ENCODE measurements around the gene STKLD1.
"Not testable (repeated sequence)": the region's sequence is repeated elsewhere in the genome, so short reads cannot be mapped to it uniquely, and the experiment has no call there.

The STKLD1 gene

DNA sequence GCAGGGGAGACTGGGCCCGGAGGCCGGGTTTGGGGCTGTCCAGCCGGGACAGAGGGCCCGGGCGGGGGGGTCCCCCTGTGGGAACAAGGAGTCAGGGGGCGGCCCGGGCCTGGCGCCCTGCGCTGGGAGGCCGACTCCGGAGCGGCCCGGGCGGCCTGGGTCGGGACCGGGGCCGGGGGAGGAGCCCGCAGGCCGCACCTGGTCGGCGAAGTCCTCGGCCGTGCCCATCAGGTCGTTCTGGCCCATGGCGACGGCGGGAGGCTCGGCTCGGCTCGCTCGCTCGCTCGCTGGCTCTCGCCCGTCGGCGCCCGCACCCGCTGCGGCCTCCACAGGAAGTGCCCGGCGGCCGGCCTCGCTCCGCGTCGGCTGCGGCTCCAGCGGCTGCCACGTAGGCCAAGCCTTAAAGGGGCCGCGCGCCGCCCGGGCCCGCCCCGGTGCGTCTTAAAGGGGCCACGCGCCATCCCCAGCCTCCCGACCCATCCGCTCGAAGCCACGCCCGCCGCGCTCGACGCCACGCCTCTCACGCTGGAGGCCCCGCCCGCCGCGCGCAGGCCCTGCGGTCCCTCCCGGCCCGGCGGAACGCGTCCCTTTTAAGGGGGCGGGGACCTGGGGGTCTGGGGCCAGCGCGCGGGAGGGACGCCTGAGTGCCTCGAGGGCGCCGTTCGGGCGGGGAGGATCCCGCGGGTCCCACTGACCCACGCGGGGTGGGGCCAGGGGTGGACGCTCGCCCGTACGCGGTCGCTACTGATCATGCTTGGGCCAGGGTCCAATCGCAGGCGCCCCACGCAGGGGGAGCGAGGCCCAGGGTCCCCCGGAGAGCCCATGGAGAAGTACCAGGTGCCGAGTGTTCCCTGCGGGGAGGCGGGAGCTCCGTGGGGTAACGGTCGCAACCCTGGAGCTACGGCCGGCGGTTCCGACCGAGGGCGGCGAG, at the start of gene STKLD1, which contains the start of gene SURF4:
STKLD1 (plus strand) TSS at position 643 of the 931 bp plus-strand sequence; CDS start at position 751, 108 bp downstream.
SURF4 (minus strand) TSS at position 337 of the 931 bp plus-strand sequence; CDS start at position 246, 91 bp downstream.
- peak; percentile 89 to 93 (median 91) for DNase-seq (ENCODE audit: low read depth in 3 of 3)

DNA sequence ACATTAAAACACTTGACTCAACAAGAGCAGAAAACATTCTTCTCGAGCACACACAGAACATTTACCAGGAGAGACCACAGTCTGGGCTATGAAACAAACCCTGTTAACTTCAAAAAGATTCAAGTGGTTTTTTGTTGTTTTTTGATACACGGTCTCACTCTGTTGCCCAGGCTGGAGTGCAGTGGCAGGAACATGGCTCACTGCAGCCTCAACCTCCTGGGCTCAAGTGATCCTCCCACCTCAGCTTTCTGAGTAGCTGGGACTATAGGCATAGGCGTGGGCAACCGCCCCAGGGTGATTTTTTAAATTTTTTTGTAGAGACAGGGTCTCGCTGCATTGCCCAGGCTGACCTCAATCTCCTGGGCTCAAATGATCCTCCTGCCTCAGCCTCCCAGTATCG, 49.1 kb upstream of the STKLD1 start:
- not testable (repeated sequence) for DNase-seq (ENCODE audit: low read depth in 3 of 3)

GRCh38 chr9:133327834-133328484, 48.2 kb upstream of the STKLD1 start:
- DNase-seq (ENCODE audit: low read depth in 3 of 3): no peak

- DNase-seq (ENCODE audit: low read depth in 3 of 3): not testable (repeated sequence)
These were observed 46.6 kb upstream of the STKLD1 start for GRCh38 chr9:133329306-133330156.

- DNase-seq (ENCODE audit: low read depth in 3 of 3): no peak
These were observed 44.9 kb upstream of the STKLD1 start for GRCh38 chr9:133331221-133331620.

GRCh38 chr9:133331641-133332380, 44.4 kb upstream of the STKLD1 start:
- no peak for DNase-seq (ENCODE audit: low read depth in 3 of 3)

GRCh38 chr9:133332381-133332730, 43.8 kb upstream of the STKLD1 start:
- no peak for DNase-seq (ENCODE audit: low read depth in 3 of 3)

DNA sequence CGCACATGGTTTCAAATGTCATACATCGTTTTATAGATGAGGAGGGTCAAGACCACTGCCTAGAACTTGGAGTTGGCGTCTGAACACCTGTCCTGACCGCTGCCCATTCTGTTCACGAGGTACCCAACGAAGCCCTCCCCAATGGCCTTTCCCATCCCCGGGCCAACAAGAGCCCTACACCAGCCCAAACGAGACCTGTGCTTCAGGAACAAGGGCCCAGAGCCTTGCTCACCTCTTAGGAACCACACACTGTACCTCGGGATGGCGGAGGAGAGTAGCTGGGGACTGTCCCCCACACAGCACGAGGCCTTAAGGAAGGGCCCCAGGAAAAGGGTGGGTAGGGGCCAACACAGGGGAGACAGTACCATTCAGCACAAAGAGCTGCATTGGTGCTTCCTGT, 43.2 kb upstream of the STKLD1 start:
- no peak for DNase-seq (ENCODE audit: low read depth in 3 of 3)

DNA sequence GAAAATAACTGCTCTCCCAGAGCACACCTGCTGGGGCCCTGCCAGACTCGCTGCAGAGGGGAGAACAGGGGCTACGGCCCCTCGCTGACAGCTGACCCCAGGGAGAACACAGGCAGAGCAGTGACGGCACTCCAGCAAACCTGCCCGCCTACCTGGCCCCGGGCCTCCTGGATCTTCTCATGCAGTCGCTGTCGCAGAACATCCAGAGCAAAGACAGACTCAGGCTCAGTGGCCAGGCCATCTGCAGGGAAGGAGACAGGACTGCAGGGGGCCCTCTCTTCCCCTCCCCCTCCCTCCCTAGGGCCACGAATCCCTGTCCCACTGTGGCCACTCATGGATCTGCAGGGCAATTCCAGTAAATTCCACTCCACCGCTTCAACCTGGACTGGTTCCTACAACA, 42.6 kb upstream of the STKLD1 start:
- DNase-seq (ENCODE audit: low read depth in 3 of 3): no peak

DNA sequence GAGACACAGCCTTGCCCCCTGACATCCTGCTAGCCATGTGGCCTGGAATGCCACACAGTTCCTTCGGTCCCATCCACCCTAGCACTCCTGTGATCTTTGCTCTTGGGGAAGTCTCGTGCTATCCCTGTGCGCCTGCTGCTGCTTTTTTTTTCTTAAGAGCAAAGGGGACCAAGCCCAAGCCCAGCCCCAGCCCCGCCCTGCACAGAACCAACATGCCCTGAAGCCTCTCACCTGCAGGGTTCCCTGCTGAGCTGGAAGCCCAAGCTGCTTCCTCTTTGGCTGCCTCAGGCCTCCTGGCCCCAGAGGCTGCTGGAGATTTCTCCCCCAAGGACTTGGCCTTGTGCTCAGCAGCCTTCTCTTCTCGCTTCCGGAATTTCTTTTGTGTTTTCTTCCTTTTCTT, 42.0 kb upstream of the STKLD1 start:
- no peak for DNase-seq (ENCODE audit: low read depth in 3 of 3)

DNA sequence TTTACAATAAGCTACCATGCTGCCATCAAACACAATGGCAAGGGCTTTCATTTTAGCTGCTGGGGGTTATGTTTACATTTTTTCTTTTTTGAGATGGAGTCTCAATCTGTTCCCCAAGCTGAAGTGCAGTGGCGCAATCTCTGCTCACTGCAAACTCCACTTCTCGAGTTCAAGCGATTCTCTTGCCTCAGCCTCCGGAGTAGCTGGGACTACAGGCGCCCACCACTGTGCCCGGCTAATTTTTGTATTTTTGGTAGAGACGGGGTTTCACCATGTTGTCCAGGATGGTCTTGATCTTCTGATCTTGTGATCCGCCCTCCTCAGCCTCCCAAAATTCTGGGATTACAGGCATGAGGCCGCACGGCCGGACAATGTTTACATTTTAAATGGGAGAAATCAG, 41.3 kb upstream of the STKLD1 start:
- not testable (repeated sequence) for DNase-seq (ENCODE audit: low read depth in 3 of 3)

GRCh38 chr9:133335924-133336811, 40.0 kb upstream of the STKLD1 start, which contains the start of gene SURF6:
SURF6 (minus strand) TSS chr9:133336188; CDS start chr9:133336132, 56 bp downstream.
- peak; percentile 84 to 89 (median 85) for DNase-seq (ENCODE audit: low read depth in 3 of 3)

DNA sequence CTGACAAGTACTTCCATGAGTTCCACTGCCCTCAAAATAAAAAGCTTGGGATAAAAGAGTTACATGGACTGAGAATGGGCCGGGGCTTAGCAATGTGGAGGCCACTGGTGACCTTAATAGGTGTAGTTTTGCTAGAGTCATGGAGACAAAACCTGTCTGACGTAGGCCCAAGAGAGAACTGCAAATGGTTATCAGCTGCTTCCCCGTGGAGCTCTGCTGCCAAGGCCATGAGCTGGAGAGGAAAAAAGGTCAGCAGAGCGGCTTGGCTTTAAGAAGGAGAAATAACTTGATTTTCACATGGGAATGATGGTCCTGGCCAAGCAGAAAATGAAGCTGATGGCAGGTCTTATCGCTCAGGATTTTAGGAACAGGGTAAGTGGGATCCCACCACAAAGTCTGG, 36.5 kb upstream of the STKLD1 start:
- no peak for DNase-seq (ENCODE audit: low read depth in 3 of 3)

DNA sequence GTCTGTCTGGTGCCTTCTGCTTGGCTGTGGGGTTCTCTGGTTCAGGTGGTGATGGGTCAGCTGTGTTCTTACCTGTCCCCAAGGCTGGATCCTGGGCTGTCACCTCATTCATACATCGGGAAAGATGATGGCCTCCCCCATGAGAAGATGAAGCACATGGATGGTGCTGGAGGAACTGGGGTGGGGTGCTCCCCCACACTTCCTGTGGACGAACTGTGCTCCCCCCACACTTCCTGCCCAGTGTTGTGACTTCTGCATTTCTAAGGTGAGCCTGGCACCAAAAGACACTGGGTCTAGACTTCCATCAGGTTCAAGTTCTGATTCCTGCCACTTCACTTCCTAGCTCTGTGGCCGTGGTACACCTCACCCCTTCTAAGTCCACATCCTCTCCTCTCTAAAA, 35.9 kb upstream of the STKLD1 start:
- DNase-seq (ENCODE audit: low read depth in 3 of 3): no peak

- no peak for DNase-seq (ENCODE audit: low read depth in 3 of 3)
These were observed 35.2 kb upstream of the STKLD1 start for GRCh38 chr9:133340916-133341315.

DNA sequence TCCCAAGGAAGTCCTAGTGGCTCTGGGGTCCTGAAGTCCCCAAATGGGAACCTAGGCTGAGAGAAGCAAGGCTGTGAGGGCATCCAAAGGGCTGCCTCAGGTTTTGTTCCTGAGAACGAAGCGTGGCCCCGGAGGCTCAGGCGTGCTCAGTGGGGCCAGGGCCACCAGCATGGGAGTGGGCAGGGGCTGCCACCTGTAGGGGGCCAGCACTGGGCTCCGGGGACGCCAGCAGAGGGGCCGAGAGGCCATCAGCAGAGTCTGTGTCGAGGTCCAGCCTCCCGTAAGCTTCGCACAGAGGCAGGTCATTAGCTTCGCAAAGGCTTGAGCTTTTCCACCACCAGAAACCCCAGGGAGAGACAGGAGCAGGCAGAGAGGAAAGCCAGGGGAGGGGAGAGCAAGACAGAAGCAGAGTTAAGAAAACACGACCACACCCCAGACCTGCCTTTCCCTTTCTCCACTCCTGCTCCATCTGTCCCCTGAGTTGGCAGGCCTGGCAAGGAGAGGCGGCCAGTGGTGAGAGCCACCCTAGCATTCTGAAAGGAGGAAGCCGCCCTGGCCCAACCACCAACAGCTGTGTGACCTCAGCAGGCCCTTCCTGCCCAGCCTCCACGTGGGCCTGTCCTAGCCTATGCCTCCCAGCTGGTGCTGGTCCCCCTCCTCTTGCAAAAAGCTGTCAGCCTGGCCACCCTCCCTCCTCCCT, 34.6 kb upstream of the STKLD1 start:
- no peak for DNase-seq (ENCODE audit: low read depth in 3 of 3)

DNA sequence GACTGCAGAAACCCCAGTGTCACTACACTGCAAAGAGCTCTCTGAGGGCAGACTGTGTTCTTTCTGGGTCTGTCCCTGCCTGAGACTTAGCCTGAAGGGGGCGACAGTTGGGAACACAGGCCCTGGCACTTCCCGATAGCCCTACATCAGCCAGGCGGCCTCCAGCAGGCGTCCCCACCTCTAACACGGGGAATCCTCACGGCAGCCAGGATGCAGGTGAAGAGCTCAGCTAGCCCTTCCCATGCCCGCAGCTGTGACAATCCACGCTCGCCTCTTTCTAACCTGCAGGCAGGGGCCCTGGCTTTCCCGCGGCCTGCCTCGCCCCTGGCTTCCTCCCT, 34.1 kb upstream of the STKLD1 start:
- no peak for DNase-seq (ENCODE audit: low read depth in 3 of 3)

- DNase-seq (ENCODE audit: low read depth in 3 of 3): no peak
These were observed 33.6 kb upstream of the STKLD1 start for GRCh38 chr9:133342570-133342969.

GRCh38 chr9:133344071-133344470, 32.1 kb upstream of the STKLD1 start:
- DNase-seq (ENCODE audit: low read depth in 3 of 3): no peak

GRCh38 chr9:133344979-133345378, 31.2 kb upstream of the STKLD1 start:
- DNase-seq (ENCODE audit: low read depth in 3 of 3): no peak

Data from stimulated activated CD4-positive, alpha-beta T cell treated with anti-CD3 and anti-CD28 coated beads, TNF-alpha, amount 100 ng/mL, for 4 hours (primary cell).